GM18867 (cell line): Measurements from ENCODE around the gene CAP2.
"Not testable (repeated sequence)": the region's sequence is repeated elsewhere in the genome, so short reads cannot be mapped to it uniquely, and the experiment has no call there.

Experiments used
- ATAC-seq: cut with Tn5 transposase; IDR thresholded peaks from one replicate; pipeline ENCODE4 v1.9.1; 2021; ENCODE audit warnings: mild to moderate bottlenecking, moderate library complexity; ENCODE audit not compliant: unreplicated experiment

CAP2 gene

DNA sequence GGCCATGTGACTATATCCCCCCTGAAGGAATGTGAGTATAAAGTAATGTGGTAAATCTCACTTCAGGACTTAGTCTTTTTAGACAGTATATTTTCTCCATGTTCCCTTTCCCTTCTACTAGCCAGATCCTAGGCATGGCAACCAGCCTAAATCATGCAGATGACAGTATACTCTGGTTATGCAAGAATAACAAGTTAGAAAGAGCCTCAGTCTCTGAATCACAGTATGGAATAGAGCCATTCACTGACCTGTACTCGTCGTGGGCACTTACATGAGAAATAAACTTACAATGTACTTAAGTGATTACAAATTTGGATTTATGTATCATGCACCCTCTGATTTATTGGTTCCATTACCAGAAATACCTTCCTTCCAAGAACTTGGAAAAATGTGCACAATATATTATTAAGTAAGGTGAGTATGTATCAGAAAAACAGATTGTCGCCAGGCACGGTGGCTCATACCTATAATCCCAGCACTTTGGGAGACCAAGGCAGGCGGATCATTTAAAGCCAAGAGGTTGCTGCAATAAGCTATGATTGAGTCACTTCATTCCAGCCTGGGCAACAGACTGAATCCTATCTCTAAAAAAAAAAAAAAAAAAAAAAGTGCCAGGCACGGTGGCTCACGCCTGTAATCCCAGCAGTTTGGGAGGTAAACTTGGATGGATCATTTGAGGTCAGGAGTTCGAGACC is 181.6 kb downstream of the CAP2 start:
- no peak for ATAC-seq

DNA sequence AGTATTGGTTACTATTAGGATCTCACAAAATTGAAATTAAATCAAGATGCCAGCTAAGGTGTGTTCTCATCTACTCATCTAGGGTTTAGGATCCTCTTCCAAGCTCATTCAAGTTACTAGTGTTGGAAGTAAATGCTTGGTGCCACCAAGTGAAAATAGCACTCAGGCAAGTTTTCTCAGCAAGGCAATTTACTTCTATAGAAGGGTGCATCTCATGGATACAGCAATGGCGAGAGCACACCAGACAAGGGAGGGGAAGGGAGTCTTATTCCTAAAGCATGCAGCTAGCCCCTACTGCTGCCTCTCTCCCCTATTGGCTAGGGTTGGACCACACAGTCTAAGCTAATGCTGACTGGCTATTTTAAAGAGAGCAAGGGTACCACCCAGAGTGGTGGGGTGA is 183.7 kb downstream of the CAP2 start:
- no peak for ATAC-seq

DNA sequence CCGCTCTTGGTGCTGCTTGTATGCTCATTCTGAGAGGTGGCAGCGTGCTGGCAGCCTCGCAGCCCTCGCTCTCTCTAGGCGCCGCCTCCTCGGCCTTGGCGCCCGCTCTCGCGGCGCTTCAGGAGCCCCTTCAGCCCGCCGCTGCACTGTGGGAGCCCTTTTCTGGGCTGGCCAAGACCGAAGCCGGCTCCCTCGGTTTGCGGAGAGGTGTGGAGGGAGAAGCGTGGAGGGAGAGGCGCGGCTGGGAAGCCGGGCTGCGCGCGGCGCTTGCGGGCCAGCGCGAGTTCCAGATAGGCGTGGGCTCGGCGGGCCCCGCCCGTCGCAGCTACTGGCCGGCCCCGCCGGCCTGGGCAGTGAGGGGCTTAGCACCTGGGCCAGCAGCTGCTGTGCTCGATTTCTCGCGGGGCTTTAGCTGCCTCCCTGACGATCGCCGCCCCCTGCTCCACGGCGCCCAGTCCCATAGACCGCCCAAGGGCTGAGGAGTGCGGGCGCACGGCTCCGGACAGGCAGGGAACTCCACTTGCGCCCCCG is 187.2 kb downstream of the CAP2 start:
- no peak for ATAC-seq

DNA sequence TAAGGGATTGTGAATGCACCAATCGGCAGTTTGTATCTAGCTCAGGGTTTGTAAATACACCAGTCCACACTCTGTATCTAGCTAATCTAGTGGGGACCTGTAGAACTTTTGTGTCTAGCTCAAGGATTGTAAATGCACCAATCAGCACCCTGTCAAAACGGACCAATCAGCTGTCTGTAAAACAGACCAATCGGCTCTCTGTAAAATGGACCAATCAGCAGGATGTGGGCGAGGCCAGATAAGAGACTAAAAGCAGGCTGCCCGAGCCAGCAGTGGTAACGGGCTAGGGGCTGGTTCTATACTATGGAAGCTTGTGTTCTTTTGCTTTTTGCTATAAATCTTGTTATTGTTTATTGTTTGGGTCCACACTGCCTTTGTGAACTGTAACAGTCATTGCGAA is 187.9 kb downstream of the CAP2 start:
- ATAC-seq = not testable (repeated sequence)

DNA sequence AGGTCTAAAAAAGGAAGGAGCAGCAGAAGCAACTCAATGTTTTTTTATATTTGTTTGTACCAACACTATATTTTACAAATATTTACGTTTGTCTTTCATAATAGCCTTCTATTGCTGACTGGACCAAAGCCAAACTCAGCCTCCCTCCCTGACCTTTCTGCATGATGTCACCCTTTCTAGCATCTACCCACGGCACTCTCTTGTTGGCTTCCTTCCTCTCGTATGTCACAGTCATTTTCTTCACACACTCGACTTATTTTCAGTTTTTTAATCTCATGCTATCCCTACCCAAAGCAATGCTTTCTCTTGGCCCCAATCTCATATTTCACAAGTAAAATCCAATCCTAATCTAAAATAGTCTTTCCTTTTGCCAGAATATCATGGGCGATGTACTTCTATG is 190.4 kb downstream of the CAP2 start:
- no peak for ATAC-seq

DNA sequence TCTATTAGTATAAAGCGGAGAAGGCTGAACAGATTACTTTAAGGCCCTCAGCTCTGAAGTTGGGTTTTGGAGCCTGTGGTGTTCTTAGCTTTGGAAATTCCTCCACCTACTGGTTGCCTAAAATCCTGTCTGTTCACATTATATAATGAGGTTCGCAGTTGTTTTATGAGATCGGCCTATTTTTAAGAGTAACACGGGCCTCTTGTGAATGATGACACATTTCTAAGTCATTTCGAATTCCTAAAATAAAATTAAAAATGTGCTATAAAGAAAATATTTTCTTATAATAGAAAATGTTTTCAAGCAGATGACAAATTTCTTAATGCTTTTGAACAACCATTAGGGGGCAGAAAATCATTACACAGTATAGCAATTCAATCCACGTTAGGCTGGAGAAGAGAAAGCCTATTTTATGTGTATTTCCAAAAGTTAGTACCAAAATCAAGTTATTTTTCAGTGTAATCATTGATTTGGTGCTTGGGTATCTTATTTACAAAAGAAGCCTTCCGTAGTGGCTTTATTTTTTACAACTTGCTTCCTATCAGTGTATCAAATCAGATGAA is 190.9 kb downstream of the CAP2 start:
- ATAC-seq = peak; percentile 54

DNA sequence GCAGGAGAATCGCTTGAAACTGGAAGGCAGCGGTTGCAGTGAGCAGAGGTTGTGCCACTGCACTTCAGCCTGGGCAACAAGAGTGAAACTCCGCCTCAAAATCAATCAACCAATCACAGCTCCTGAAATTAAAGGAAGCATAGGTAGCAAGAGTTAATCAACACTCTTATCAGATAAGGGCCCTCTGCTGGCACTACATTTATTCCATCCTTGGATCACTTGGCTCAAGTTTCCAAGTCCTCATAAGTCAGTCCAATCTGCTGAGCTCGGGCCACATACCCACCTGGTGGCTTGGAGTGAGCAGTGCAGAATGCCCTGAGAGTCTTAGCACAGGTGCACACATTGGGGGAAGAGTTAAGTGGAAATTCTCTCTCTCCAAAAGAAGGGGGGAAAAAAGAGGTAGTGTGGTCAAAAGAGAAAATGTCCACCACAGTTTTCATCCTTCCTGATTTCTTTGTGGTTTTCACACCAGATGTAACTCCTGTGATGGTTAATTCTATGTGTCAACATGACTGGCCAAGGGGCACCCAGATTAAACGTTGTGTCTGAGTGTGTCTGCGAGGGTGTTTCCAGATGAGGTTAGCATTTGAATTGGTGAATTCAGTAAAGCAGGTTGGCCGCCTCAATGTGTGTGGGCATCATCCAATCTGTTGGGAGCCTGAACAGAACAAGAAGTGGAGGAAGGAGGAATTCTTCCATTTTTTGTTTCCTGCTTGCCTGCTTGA is 192.5 kb downstream of the CAP2 start:
- peak; percentile 41 for ATAC-seq

DNA sequence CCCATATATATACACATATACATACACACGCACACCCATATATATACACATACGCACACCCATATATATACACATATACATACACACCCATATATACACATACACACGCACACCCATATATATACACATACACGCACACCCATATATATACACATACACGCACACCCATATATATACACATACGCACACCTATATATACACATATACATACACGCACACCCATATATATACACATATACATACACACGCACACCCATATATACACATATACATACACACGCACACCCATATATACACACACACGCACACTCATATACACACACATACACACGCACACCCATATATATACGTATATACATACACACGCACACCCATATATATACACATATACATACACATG is 193.2 kb downstream of the CAP2 start:
- not testable (repeated sequence) for ATAC-seq

DNA sequence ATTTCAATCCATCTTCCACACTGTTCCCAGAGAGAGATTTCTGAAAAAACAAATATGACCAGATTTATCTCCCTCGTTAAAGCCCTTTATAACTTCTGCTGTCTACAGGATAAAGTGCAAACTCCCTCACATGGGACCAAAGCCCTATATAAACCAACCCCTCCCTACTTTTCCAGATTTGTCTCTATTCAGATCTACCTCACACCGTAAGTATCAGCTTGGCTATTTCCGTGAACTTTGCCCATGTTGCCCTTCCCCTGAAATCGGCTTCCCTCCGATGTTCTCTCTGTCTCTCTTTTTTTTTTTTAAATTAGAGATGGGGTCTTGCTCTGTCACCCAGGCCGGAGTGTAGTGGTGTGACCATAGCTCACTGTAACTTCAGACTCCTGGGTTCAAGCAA is 194.6 kb downstream of the CAP2 start:
- no peak for ATAC-seq

DNA sequence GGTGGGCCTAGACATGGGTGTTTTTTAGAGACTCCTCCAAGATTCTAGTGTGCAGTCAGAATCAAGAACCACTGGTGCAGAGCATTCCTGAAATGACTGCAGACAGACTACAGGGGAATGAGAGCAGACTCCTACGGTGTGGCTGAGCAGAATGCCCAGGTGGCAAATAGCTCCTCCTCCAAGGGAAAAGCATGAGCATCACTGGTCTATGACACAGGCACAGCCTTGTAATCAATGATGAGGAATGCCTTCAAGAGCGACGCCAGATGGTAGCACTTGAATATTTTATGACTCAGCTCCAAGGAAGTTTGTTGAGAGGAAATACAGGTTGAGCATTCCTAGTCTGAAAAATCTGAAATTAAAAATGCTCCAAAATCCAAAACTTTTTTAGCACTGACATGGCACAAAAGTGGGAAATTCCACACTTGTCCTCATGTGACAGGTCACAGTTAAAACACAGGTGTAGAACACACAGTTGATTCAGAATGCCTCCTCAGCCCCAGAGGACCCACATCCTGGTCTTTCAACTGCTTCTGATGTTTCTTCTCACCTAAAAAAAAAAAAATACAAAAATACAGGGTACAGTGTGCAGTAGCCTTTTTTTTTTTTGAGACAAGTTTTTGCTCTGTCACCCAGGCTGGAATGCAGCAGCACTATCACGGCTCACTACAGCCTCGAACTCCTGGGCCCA is 196.2 kb downstream of the CAP2 start:
- ATAC-seq = no peak

DNA sequence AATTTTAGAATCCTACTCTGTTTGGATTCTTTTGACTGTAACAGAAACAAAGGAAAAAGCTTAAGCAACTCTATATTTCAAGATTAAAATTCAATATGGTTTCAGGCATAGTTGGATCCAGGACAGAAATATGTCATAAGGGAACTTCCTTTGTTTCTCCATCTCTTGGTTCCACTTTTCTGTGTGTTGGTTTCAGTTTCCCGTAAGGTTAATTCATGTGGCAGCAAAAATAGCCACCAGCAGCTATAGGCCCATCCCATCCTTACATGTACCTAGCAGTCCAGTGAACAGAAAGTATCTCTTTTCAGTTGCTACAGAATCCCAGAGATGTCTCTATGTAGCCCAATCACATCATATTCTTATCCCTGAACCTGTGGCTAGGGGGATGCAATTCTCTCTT is 197.9 kb downstream of the CAP2 start:
- ATAC-seq = no peak

DNA sequence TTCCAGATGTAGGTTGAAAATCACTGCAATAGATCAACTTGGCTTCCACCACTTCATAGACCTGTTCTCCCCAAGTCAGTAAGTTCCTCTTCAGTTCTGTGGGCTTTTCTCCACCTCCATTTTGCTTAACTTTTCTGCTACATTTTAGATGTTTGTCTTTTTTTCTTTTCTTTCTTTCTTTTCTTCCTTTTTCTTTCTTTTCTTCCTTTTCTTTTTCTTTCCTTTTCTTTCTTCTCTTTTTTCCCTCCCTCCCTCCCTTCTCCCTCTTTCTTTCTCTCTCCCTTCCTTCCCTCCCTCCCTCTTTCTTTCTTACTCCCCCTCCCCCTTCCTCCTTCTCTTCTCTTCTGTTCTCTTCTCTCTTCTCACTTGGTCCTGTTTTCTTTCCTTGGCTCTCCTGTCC is 199.9 kb downstream of the CAP2 start:
- no peak for ATAC-seq

DNA sequence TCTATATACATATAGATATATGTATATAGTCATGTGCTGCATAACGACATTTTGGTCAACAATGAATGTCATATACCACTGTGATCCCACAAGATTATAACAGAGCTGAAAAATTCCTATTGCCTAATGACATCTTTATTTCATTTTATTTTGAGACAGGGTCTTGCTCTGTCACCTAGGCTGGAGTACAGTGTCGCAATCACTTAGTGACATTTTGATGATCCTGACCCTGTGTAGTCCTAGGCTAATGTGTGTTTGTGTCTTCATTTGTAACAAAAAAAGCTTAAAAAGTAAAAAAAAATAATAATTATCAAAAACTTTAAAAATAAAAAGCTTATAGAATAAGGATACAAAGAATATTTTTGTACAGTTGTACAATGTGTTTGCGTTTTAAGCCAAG is 202.7 kb downstream of the CAP2 start:
- ATAC-seq = no peak

DNA sequence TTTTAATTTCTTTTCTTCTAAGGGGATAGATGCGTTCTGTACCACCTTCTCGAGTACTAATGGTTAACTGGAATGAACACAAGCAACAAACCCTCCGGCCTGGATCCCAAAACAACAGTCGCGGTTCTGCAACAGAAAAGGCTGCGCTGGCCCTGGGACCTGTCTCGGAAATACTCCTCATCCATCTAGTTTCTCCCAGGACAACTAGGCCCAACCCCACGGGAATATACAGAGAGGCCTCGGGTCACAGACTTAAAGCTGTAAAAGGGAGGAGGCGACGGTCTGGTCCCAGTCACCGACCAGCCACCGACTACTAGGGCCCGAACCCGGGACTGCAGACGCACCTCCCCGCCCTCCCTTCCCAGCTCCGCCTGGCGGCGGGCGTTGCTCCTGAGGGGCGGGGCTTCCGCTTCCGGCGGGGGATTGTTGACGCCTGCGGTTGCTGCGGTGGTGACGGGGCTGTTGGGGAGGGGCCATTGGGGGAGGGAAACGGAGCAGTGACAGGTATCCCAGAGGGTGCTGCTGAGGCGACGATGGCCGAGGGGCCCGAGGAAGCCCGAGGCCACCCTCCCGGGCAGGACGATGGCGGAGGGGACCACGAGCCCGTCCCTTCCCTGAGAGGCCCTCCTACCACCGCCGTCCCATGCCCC is 206.6 kb downstream of the CAP2 start, which contains the start of gene FAM8A1:
TSS of gene FAM8A1 (plus strand) at position 426 of the 650 bp plus-strand sequence. CDS start at position 534, 108 bp downstream.
- peak; percentile 87 for ATAC-seq

DNA sequence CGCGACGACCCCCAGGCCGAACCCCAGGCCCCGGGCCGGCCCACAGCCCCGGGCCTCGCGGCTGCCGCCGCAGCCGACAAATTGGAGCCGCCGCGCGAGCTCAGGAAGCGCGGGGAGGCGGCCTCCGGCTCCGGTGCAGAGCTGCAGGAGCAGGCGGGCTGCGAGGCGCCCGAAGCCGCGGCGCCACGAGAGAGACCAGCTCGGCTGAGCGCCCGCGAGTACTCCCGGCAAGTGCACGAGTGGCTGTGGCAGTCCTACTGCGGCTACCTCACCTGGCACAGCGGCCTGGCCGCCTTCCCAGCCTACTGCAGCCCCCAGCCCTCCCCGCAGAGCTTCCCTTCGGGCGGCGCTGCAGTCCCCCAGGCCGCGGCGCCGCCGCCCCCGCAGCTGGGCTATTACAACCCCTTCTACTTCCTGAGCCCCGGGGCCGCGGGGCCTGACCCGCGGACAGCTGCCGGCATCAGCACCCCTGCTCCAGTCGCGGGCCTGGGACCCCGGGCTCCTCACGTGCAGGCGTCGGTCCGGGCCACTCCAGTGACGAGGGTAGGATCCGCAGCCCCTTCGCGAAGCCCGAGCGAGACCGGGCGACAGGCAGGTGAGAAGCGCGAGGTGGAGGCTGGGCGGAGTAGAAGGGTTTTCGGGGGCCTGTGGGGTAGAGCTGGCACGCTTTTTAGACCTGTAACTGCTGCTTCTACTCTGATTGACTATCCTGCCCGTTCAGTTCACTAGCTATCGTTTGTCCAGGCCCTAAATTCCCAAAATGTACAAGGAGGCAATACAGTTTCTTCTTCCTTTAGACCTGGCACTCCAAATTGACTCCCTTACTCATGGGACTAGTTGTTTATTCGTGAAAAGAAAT is 207.4 kb downstream of the CAP2 start:
- ATAC-seq = peak; percentile 55

DNA sequence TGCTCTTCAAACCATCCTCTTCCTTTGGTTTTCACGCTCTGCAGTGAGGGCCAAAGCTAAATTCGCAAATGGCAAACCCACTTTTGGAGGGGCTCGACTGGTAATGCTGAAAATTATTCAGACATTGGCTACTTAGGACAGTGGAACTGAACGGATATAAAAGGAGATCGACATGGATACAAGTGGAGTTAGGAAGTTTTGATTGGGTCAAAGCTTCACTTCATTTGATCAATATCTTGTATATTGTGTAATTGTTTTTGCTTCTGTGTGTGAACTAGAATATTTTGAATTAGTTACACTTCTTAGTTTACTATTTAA is 207.9 kb downstream of the CAP2 start:
- no peak for ATAC-seq

DNA sequence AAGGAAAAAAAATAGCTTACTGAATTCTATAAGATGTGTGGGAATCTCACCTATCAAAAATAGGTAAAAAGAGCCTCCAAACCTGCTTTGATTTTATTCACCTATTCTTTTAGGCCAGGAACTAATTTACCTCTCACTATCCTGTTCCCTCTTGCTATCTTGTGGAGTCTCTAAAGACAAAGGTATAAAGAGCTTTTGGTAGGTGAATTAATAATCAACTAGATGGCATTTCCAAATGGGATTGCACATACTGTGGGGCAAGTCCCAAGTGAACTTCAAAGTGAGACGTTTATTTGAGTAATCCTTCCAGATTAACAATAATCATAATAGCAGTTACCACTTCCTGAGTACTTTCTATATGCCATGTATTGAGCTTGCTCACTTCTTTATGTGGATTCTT is 209.5 kb downstream of the CAP2 start:
- no peak for ATAC-seq

DNA sequence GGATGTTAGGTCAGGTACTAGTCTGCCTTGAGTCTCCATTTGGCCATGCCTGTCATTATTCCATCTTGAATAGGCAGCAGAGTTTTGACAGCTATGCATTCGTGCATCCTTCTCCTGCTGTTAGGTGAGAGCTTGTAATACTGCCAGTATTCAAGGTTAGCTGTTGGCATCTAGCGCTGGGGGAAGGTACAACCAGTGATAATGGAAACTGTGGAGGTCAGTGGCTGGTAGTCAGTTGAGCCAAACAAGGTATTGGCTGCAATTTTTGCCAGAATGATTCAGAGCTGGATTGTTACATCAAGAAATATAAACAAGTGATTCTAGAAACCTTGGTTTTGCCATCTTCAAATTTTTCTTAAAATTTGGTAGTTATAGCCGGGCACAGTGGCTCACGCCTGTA is 213.2 kb downstream of the CAP2 start:
- no peak for ATAC-seq
